Stimulated activated CD4-positive, alpha-beta T cell treated with anti-CD3 and anti-CD28 coated beads, Interleukin-1b, Interleukin-23, amount 100 ng/mL, for 4 hours (primary cell): Measurements from ENCODE around the gene SH2D4B.
"Not testable (repeated sequence)": the region's sequence is repeated elsewhere in the genome, so short reads cannot be mapped to it uniquely, and the experiment has no call there.

ENCODE experiments used
- DNase-seq, 2 donors: peaks; one replicate each; pipeline ENCODE4 v3.0.0-alpha.2; 2020; ENCODE audit warnings: low read depth in 2 of 2

The SH2D4B gene

GRCh38 chr10:80542652-80543318 is 5.1 kb downstream of the SH2D4B start:
- DNase-seq, result no peak

GRCh38 chr10:80543319-80543672 is 5.6 kb downstream of the SH2D4B start:
- not testable (repeated sequence) for DNase-seq

DNA sequence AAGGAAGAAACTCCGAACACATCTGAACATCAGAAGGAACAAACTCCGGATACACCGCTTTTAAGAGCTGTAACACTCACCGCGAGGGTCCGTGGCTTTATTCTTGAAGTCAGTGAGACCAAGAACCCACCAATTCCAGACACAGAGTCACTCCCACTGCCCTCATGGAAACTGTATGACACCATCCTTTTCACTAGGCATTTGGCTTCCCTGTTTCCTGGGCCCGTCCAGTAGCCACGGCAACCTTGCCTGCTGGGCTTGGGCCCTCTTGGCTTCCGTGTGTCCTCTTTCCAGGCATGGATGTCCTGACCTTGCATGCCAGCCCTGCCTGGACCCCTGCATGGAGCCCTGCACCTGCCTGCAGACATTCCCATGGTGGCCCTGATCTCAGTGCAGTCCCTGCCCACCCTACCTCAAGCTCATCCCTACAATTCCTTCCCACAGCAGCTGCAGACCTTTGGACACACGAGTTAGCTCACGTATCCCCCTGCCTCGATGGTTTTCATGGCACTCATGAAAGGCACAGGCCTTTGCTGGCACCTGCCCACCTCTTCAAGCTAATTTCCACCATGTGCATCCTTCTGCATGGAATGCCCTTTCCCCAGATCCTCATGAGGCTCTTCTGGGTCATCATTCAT is 6.7 kb downstream of the SH2D4B start:
- DNase-seq, result no peak

DNA sequence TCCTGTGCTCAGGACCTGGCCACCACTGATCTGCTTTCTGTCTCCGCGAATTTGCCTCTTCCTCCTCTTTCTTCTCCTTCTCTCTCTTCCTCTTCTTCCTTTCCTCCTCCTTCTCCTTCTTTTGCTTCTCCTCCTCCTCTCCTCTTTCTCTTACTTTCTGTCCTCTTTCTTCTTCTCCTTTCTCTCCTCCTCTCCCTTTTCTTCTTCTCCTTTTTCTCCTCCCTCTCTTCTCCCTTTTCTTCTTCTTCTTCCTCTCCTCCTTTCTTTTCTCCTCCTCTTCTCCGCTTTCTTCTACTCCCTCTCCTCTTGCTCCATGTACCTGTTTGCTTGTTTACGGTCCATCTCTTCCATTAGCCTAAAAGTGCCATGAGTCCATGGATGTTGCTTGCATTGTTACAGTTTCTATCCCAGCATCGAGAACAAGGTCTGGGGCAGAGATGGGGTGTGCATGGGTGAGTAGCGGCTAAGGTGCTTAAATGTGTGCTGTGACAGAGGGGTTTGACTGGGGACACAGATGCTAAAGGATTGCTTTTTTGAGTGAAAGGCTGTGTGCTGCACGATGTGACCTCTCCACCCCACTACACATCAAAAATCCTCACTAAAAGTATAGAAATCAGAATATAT is 7.7 kb downstream of the SH2D4B start:
- no peak for DNase-seq

DNA sequence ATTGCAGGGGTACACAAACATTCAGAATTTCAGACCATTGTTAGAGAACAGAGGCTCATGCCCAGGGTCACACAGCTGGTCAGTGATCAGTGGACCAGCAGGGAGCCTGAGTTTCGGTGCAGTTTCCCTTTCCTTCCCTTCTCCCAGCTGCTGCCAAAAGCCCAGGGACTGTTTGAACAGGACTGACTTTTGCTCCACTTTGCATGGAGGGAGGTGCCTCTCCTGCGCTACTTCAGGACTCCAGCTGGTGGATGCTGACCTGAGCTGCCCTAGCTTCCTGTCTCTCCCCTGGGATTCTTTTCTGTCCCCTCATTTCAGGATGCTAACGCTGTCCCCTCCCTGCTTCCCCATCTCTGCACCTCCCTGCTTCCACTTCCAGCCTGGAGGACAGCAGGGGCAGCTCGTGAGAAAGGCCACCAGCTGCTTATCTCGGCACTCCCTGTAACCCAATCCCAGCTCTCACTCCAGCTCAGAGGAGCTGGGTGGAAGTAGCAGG is 14.5 kb downstream of the SH2D4B start:
- no peak for DNase-seq

DNA sequence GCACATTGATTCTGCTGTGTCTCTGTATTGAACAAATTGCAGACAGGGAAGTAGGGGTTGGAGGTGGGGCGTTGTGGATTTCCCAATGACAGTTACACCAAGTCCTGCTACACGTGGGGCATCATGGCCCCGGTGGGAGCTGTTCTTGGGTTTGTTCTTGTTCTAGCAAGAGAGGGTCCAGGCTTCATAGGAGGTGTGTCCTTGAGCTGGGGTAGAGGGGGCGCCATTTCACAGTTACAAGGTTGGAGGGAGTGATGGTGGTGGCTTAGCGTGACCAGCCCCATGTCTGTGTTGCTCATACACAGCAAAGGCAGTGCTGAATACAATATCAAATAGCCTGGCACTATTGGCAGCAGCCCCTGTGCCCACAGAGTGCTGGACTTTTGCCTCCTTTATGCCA is 15.7 kb downstream of the SH2D4B start:
- no peak for DNase-seq

- DNase-seq, result no peak
Observed at GRCh38 chr10:80554050-80554449, 16.3 kb downstream of the SH2D4B start.

DNA sequence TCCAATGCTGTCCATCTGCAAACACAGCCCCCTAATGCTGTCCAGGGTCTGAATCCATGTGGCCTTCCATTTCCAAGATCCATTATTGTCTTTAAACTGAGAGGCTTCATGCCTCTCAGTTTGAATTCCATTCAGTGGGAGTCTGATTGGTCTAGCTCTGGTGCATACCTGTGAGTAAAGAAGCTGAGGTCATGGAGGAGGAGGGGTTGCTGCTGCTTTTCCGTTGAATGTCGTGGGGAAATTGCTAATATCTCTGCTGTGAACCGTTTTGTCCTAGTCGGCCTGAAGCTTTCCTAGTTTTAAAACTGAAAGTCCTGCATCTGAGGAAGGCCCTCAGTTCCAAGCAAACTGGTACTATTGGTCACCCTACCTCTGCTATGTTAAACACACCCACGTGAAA is 17.7 kb downstream of the SH2D4B start:
- DNase-seq, result no peak

DNA sequence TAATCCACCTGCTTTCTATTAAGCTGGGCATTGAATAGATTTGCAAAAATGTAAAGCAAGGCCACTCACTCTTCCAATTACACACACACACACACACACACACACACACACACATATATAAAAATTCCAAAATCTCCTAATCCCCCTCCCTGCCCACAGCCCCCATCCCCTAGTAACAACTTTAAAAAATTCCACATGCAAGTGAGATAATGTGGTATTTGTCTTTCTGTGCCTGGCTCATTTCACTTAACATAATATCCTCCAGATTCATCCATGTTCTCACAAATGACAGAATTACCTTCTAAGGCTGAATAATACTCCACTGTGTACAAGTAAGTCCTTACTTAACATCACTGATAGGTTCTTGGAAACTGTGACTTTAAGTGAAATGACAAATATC is 24.2 kb downstream of the SH2D4B start:
- DNase-seq, result no peak

GRCh38 chr10:80567292-80567691 is 29.6 kb downstream of the SH2D4B start:
- DNase-seq, result no peak

- no peak for DNase-seq
Observed at GRCh38 chr10:80569131-80569895, 31.6 kb downstream of the SH2D4B start.

- no peak for DNase-seq
Observed at GRCh38 chr10:80571352-80571751, 33.6 kb downstream of the SH2D4B start.

GRCh38 chr10:80579181-80579763 is 41.6 kb downstream of the SH2D4B start:
- DNase-seq, result no peak

DNA sequence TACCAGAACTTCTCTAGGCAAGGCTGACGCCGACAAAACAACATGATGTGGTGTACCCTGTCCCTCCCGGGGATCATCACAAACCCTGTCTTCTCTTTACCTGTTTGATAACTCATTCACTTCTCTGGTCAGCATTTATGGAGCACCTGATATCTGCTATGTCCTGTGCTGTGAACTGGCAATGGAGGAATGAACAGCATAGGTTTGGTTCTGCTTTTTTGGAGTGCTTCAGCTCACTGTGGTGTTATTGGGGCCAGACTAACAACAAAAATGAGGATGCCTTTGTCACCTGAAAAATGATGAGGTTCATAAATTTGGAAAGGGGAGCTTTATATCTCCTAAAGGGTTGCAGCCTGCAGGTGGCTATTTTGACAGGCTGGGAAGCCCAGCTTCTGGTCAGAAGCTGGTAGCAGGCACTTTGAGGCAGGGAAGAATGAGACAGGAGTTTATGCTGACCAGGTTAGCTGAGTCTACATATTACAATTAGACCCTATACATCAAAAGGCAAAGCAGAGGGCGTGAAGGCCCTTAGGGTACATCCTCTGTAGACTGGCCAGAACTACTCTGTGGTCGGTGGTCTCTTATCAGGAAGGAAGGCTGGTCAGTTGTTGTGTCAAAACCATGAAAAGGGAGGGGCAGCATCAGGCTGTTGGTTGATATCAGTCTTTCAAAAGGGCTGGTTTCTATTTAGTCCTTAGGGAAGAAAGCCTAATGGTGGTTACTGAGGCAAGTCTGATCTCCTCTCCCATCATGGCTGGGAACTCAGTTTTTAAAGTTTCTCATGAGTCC is 42.3 kb downstream of the SH2D4B start:
- DNase-seq, result no peak

DNA sequence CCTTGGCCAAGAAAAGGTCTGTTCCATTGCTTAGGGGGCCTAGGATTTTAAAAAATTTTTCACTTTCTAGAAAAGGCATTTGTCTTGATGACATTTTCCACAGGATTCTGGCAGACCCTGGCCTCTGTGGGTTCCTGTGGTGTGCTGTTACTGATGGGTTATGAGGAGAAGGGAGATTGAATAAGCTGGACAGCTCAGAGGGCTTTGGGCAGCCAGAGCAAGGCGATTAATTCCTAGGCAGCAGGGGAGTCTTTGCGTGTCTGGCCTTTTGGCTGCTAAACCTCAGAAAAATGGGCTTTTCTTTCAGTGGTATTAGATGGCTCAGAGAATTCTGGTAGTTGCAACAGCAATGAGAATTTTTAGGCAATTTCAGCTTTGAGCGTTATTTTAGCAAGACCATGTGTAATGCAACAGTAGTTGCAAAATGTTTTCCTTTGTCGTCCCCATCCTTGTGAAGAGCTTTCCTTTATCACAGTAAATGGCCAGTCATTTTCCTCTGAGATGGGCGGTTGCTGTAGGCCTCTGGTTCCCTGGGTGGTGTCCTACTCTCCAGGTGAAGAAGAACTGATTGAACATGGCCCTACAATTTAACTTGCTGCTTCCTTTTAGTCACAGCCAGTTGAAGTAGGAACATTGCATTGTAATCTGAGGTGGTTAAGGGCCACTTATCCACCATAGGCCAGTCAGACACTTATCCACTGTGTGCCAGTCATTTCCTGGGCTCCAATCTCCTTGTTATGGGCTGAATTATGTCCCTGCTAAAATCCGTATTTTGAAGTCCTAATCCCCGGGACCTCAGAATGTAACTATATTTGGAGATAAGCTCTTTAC is 43.2 kb downstream of the SH2D4B start:
- no peak for DNase-seq

DNA sequence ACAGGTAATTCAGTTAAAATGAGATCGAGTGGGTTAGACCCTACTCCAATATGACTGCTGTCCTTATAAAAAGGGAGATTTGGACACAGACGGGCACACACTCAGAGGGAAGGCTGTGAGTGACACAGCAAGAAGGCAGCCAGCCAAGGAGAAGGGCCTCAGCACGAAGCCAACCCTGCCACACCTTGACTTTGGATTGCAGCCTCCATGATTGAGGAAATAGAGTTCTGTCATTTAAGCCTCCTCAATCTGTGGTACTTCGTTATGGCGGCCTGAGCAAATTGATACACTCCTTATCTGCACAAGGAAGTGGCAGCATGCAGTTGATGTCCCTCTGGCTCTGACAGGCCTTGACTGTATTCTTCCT is 43.8 kb downstream of the SH2D4B start:
- DNase-seq, result no peak

DNA sequence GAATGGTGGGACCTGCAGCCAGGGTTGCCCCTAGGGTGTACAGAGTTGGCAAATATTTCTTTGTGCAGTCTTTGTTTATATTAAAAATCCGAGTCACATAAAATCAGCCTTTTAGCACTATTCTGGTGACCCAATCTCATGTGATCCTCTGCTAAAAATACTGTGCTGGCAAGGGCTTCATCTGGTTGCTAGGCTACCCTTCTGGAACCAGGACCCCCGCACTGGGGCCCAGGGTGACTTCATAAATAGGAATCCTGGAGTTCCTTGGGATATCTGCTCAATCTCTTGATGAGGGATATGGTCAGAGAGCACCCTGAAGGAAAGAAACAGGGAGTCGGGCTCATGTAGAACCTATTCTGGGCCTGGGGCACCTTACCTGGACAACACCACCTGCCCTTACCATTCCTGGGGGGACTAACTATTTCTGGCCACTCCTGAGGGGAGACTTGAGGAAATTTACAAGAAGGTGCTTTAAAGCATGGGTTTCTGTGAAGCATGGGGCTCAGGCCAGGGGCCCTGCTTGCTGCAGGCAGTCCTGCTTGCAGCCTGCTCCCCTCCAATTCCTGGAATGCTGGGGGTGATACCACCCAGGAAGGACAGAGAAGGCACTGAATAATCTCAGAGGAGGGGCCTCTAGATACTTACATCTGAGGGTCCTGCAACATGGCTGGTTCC is 44.7 kb downstream of the SH2D4B start:
- no peak for DNase-seq

- no peak for DNase-seq
Observed at GRCh38 chr10:80583685-80584084, 46.0 kb downstream of the SH2D4B start.

GRCh38 chr10:80585812-80586211 is 48.1 kb downstream of the SH2D4B start:
- DNase-seq, result no peak

- no peak for DNase-seq
Observed at GRCh38 chr10:80588546-80588945, 50.8 kb downstream of the SH2D4B start.
